Left lobe of liver (tissue), 1 donor: ENCODE data around the gene TGIF2. TPM values are rescaled to one million over a fixed set of nuclear protein-coding genes. Genes with fewer than 3 reads are reported as not detected.

Source experiments
- total RNA-seq: library from RNA; stranded (reverse); gene quantifications from one replicate; pipeline ENCODE4 v1.2.1, GENCODE V29; 2021
- donor health status: DM: no; HTN: yes; CAD: no.

Gene TGIF2
- total RNA-seq, 1 donor from 2014 or later = 4.6 TPM

Other genes starting within 250 kb of the TGIF2 start
- gene MYL9, start 32.1 kb upstream of the TGIF2 start, total RNA-seq = 22.8 TPM
- 113 TPM for gene RAB5IF, start 32.2 kb downstream of the TGIF2 start, total RNA-seq
- gene SLA2, start 72.6 kb downstream of the TGIF2 start, total RNA-seq = 0.30 TPM
- gene NDRG3, start 172.5 kb downstream of the TGIF2 start, total RNA-seq = 8.1 TPM
- gene DSN1, start 200.2 kb downstream of the TGIF2 start, total RNA-seq = 3.4 TPM